HG02678 (cell line): ENCODE measurements around the gene WFDC6.

Source experiments
- ATAC-seq: cut with Tn5 transposase; IDR thresholded peaks from one replicate; pipeline ENCODE4 v1.9.1; 2021; ENCODE audit warnings: mild to moderate bottlenecking, moderate library complexity; ENCODE audit not compliant: unreplicated experiment

WFDC6 gene

DNA sequence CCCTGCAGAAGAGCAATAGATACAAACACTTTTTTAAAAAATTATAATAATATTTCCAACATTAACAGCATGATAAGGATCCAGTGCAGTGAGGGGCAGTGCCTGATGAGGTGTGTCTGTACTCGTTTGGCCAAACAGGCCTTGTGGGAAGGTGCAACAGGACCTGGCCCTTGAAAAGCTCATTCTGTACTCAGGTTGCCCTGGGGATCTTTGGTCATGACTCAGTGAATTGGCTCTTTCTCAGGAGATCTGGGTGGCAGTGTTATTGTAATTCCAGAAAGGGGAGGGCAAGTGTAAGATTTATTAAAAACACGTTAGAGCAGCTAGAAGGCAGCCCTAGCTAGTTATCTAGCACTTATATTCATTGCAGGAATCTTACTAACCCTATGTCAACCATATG lies 21.0 kb downstream of the WFDC6 start:
- ATAC-seq: no peak

- no peak for ATAC-seq
Measured at GRCh38 chr20:45515147-45515913, 24.0 kb downstream of the WFDC6 start, which contains the start of gene SPINT3. Gene SPINT3, minus strand, starts transcription at chr20:45515622. Its CDS starts 14 bp downstream, at chr20:45515608.

- no peak for ATAC-seq
Measured at GRCh38 chr20:45510242-45510862, 28.9 kb downstream of the WFDC6 start.

DNA sequence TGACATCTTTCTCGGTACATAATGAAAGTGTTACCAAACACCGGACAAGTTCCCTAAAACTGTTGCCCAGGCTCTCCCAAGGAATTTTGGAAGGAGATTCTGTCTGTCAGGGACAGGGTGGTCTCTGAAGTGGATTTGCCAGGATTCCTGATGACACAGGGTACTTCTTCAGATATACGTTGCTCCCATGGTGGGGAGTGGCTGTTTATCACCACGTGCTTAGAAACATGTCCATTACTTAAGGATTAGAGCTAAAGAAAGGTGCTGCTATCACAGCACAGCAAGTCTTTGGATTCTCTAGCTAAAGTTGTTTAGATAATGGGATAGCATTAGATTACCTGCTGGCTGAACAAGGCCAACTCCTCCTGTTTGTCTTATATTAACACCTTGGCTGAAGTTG lies 30.2 kb downstream of the WFDC6 start:
- no peak for ATAC-seq

DNA sequence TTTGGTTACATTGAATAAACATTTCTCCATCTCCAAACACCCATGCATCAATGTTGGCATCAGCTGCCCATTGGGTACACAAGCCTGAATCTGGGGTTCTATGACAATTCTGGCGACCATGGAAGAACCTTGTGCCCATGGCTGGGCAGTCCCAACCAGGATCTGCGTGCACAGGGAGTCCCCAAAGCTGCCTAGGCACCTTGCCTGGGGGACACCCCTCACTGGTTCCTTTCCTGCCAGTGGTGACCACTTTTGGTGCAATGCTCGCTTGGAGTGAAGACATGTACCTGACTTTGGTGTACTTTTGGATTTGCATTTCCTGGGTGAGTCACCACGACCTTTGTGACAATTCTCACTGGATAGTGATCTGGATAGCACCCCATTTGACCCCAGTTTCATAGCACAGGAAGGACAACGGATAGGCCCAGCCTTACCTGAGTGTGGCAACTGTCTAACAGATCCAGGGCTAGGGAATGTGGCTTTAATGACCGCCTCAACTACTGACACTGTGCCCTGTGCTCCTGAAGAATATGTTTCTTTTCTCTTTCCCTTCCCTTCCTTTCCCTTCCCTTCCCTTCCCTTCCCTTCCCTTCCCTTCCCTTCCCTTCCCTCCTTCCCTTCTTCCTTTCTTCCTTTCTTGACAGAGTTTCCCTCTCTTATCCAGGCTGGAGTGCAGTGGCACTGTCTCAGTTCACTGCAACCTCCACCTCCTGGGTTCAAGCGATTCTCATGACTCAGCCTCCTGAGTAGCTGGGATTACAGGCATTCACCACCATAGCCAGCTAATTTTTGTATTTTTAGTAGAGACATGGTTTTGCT lies 31.0 kb downstream of the WFDC6 start:
- no peak for ATAC-seq

- peak; percentile 43 for ATAC-seq
Measured at GRCh38 chr20:45507011-45507820, 32.1 kb downstream of the WFDC6 start.

GRCh38 chr20:45506398-45506797 lies 32.9 kb downstream of the WFDC6 start:
- no peak for ATAC-seq

GRCh38 chr20:45503403-45503802 lies 35.9 kb downstream of the WFDC6 start:
- no peak for ATAC-seq

DNA sequence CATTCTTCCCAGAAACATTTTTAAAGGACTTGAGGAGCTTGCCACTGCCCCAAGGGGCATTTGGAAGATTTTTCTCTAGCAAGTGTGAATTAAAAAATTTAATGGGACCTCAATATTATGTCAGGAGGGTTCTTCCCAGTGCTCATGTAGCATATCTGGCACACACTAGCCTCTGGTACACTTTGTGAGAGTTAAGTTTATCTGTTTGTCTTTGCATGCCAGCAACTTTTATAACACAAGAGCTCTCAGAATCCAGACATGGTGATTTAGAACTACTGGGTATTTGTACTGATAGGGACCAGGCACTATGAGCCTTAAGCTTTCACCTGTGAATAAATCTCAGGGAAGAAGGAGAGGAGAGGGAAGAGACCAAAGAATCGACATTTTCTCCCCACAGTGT lies 36.7 kb downstream of the WFDC6 start:
- no peak for ATAC-seq

DNA sequence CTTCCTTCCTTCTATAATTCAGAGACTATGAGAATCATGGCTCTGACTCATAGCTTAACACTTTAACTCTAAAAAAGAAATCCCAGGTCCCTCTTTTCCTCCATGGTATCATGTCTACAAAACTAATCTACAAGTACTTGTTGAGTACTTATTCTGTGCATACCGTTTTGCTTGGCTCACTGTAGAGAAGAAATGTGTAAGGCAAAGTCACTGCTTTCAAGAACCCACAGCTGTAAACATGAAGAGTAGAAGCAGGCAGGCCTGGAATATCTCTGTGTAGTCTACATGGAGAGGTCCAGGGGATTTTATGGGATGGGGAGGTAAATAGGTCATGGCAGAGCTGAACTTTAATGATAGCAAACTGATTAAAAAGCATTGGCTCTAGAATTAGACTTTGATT lies 37.7 kb downstream of the WFDC6 start:
- ATAC-seq: no peak

DNA sequence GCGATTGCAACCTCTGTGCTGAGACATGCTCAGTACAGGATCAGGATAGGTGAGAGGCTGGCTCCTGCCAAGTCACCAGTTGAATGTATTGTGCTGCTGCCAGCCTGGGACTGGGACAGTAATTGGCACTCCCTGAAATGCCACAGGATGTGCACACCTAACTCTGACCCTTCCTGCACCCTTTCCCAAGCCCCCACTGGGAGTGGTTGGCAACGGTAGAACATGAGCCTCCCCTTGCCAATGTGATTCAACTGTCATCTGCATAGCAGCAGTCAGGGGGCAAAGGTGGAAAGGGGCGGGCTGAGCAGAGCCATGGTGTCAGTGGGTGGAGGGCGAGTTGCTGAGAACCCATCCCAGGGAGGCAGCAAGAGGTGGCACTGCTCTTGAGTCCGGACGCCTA lies 39.3 kb downstream of the WFDC6 start:
- ATAC-seq: no peak

- ATAC-seq: no peak
Measured at GRCh38 chr20:45497971-45498494, 41.2 kb downstream of the WFDC6 start.

DNA sequence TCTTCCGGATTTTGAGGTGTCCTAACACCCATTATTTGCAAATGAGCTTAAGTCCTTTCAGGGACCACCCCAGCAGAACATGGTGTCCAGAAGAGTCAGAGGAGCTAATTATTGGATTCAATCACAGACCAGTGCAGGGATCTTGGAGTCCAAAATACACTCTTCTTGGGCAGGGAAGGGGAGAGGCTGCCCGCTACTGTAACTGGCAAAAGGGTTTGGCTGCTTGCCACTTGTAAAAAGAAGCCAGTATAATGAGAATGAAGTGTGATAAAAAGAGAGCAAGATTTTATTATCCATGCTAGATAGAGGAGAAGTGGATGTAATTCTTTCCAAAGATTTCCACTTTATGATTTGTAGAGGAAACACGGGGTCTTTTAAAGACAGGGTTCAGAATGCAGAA lies 43.1 kb downstream of the WFDC6 start:
- no peak for ATAC-seq

GRCh38 chr20:45495501-45495941 lies 43.8 kb downstream of the WFDC6 start:
- ATAC-seq: no peak

DNA sequence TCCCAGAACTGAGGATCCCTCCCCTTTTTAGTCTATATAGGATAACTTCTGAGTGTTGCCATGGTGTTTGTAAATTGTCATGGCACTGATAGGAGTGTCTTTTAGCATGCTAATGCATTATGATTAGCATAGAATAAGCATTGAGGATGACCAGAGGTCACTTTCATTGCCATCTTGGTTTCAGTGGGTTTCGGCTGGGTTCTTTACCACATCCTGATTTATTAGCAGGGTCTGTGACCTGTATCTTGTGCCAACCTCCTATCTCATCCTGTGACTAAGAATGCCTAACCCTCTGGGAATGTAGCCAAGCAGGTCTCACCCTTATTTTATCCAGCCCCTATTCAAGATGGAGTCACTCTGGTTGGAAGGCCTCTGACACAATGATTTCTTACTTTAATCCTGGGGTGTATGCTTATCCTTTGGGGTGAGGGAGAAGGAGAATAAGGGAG lies 50.2 kb downstream of the WFDC6 start:
- no peak for ATAC-seq

DNA sequence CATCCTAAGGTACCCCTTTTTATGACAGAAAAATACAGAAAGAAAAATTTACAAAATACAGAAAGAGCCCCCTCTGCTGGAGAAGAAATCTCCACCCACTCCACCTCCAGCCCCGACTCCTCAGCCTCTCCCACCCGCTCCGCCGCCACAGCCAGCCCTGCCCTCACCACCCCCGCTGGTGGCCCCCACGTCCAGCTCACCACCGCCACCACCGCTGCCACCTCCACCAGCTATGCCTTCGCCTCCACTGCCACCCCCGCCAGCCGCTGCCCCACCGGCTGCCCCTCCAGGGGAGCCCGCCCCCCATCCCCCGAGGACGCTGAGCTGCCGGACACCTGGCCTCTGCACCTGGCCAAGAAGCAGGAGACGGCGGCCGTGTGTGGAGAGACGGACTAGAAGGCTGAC lies 52.0 kb downstream of the WFDC6 start:
- ATAC-seq: no peak

DNA sequence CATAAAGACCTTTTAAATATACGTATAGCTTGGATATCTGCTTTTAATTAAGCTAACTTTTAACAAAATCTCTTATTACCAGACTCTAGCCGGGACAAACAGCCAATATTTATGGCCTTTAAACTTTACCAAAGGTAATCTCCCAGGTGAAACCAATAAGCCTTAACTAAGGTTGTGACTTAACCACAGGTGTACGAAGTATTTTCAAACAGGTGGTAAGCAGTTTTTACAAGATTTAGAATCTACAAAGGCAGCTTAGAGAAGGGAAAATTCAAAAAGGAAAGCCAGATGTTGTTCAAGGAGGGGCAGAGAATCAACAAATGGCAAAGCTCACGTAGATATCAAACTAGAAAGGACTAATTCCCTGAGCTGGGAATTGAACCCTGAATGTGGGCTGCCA lies 53.9 kb downstream of the WFDC6 start:
- ATAC-seq: no peak

DNA sequence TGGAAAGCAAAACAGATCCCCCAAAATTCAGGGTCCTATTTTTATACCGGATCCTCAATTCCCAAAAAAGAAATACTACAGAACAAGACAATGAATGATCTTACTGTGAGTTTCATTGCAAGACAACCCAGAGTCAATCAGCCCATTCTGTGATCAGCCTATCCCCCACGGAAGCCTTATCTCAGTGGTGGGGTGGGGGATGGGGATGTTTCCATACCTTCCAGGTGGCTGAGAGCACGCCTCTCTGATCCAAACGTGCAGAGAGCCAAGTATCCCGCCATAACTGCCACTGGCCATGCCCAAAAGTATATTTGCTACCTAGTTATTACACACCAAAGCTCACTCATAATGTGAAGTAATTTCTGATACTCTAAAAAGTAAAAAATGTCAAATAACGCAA lies 54.6 kb downstream of the WFDC6 start:
- no peak for ATAC-seq
